HG03469 (cell line): ENCODE data around the gene GPATCH8.

Experiments
- ATAC-seq: cut with Tn5 transposase; IDR thresholded peaks from one replicate; pipeline ENCODE4 v1.9.1; 2021; ENCODE audit warnings: mild to moderate bottlenecking, moderate library complexity, moderate number of reproducible peaks; ENCODE audit not compliant: unreplicated experiment

The GPATCH8 gene

DNA sequence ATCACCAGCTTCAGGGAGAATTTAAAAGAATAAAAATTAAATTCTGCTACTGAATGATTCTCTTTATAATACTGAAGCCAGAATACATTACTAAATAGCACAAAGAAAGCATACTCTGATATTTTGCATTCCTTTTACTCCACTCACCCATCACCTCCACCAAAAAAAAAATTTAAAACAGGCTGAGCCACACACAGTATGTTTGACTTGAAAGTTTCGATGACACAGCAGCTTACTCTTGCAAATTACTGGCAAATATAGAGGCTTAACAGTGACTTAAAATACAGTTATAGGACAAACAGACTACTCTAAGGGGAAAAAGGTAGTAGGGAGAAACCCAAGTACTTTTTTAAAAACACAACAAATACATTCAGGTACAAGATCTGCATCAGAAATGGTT lies 39.2 kb downstream of the GPATCH8 start:
- no peak for ATAC-seq

DNA sequence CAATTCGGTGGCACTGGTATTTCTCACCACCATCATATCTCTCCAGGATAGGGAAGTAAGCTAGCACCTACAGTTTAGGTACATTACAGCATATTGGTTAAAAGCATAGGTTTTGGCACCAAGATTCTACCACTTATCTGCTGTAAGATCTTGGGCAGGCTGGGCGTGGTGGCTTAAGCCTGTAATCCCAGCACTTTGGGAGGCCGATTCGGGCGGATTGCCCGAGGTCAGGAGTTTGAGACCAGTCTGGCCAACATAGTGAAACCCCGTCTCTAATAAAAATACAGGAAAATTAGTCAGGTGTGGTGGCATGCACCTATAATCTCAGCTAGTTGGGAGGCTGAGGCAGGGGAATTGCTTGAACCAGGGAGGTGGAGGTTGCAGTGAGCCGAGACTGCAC lies 51.4 kb downstream of the GPATCH8 start:
- ATAC-seq = no peak

GRCh38 chr17:44451016-44451627 lies 52.1 kb downstream of the GPATCH8 start:
- no peak for ATAC-seq

- ATAC-seq = no peak
These were observed 54.8 kb downstream of the GPATCH8 start for GRCh38 chr17:44448412-44448811.

DNA sequence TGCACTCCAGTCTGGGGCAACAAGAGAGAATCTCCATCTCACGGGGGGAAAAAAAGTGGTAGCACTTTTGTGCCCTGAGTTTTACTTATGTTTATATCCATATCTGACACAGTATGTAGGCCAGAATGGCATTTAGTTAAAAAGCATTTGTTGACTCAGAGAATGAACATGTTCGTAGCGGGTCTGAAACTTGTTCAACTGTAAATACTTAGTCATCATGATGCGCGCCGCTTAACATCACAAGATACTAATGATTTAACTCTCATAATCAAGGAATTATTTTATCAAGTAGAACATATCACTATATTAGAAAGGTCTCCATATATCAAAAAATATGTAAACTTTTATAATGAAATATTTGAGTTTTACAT lies 58.5 kb downstream of the GPATCH8 start:
- no peak for ATAC-seq

- ATAC-seq = no peak
These were observed 60.4 kb downstream of the GPATCH8 start for GRCh38 chr17:44442806-44443205.

- no peak for ATAC-seq
These were observed 64.0 kb downstream of the GPATCH8 start for GRCh38 chr17:44439168-44439567.

DNA sequence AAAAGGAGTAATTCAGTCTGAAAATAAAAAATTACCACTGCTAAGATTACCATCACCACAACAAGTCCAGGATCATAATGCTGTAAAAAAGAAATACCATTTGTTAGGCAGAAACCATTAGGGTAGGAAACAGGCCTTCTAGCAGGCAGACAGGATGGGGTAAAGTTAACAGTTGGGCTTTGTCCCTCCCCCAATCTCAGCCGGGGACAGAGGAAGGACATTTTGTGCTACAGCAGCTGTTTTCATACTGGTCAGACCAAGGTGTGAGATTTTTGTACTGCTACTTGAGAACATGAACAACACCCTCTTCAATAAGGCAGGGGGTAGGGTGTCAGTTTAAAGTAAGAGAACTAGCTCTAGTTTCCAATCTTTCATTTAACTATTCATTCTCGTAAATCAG lies 64.6 kb downstream of the GPATCH8 start:
- no peak for ATAC-seq

DNA sequence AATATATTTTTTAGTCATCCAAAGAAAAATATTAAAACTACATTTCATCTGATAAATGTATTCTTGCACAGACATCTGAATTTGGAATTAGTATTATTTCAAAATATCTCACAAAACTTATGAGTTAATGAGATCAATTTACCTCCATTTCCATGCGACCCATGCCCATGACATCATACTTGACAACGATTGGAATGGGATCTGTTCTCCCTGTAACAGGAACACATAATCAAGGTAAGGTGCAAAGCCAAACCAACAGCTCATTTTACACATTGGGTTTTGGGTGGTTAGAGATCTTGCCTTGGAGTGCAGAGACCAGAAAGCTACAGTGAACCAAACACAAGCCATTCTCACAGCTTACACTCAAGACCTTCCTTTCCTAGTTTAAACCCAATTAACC lies 66.9 kb downstream of the GPATCH8 start:
- ATAC-seq = no peak

GRCh38 chr17:44432254-44433157 lies 70.7 kb downstream of the GPATCH8 start:
- no peak for ATAC-seq

GRCh38 chr17:44424828-44425461 lies 78.3 kb downstream of the GPATCH8 start:
- no peak for ATAC-seq

GRCh38 chr17:44417553-44417952 lies 85.7 kb downstream of the GPATCH8 start:
- no peak for ATAC-seq

DNA sequence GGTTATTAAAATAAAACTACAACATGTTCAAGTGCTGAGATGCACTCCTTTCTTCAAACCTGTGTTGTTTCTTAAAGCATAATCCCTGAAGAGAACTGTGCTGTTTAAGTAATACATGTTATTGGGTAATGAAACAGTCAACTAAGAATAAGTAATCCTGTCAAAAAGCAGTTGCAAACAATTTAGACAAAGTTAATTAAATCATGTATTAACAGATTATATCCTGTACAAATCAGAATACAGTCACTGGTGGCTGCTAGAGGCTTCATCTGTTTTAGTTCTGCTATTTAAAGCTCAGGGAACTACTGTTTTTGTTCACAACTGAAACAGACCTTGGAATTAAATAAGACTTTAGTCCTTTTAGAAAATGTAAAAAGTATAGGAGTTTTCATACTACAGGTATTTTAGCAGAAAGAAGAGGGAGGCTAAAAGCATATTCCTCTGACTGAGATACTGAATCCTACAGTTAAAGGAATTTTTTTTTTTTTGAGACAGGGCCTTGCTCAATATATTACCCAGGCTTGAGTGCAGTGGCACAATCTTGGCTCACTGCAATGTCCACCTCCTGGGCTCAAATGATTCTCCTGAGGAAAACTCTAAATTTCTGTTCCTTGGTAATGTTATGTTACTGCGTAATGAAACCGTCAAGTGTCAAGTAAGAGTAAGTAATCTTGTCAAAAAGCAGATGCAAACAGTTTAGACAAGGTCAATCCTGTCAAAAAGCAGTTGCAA lies 86.5 kb downstream of the GPATCH8 start:
- no peak for ATAC-seq

- no peak for ATAC-seq
These were observed 88.6 kb downstream of the GPATCH8 start for GRCh38 chr17:44414394-44415155.

GRCh38 chr17:44409309-44410028 lies 93.7 kb downstream of the GPATCH8 start:
- no peak for ATAC-seq

DNA sequence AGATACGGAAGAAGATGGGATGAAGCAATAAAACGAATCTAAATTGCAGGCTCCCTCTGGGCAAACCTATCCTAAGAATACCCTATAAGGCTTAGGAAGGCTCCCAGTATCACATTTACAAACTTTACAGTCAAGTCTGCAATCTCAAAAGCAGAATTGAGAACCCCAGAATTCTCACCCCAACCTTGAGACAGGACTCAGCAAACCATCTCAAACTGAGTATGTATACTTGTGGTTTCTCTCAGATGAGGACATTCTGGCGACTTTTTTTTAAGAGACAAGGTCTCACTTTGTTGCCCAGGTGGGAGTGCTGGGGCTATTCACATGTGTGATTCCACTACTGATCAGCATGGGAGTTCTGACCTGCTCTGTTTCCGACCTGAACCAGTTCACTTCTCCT lies 94.4 kb downstream of the GPATCH8 start:
- ATAC-seq = no peak

- no peak for ATAC-seq
These were observed 100.5 kb downstream of the GPATCH8 start for GRCh38 chr17:44402564-44403172.

DNA sequence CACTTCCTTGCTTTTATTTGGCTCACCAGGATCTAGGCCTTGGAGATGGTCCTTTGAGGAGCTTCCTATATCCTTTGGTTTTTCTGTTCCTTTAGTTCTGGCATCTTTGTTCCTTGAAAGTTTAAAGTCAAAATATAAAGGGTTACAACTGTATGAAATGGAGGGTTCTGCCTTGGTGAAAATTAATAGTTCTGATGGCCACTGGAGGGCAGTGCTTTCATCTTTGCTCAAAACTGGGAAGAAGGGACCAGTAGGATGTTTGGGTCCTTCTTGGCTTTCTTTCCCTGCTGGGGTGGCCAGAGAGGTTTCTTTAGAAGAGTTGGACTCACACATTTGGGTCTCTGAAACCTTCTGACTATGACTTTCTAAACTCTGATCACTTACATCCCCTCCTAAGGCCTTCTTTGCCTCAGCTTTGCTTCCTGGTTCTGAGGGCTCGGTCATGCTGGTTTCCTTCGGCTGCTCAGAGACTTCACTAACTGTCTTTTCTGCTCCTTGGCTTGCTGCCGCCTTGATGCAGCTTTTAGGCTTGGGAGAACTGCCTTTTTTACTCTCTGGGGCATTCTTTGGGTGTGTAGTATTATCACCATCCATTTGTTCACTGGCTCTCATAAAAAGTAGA lies 102.9 kb downstream of the GPATCH8 start:
- no peak for ATAC-seq
